EH (cell line): ENCODE results near the gene MMP15.
"Not testable (repeated sequence)": the region's sequence is repeated elsewhere in the genome, so short reads cannot be mapped to it uniquely, and the experiment has no call there.

ENCODE experiments used
- DNase-seq: peaks from one replicate; pipeline ENCODE4 v3.0.0-alpha.2; 2015; ENCODE audit warnings: low read depth

MMP15 gene

GRCh38 chr16:58086381-58087208, 61.0 kb downstream of the MMP15 start:
- no peak for DNase-seq

GRCh38 chr16:58087209-58087913, 61.8 kb downstream of the MMP15 start:
- DNase-seq = no peak

GRCh38 chr16:58088091-58088490, 62.5 kb downstream of the MMP15 start:
- no peak for DNase-seq

- not testable (repeated sequence) for DNase-seq
Observed at GRCh38 chr16:58090396-58090795, 64.8 kb downstream of the MMP15 start.

GRCh38 chr16:58094026-58094425, 68.5 kb downstream of the MMP15 start:
- no peak for DNase-seq

- no peak for DNase-seq
Observed at GRCh38 chr16:58094791-58095574, 69.4 kb downstream of the MMP15 start.

- DNase-seq = not testable (repeated sequence)
Observed at GRCh38 chr16:58095575-58095960, 70.0 kb downstream of the MMP15 start.

- DNase-seq = no peak
Observed at GRCh38 chr16:58096249-58096648, 70.7 kb downstream of the MMP15 start.
